Immature natural killer cell (primary cell): ENCODE measurements around the gene KCNK6. TPM values are rescaled to one million over a fixed set of nuclear protein-coding genes. Genes with fewer than 3 reads are reported as not detected.

Source experiments
- DNase-seq, 3 donors: peaks; one replicate each; pipeline ENCODE4 v3.0.0; 2022; ENCODE audit warnings: mixed read lengths in 1 of 3
- H3K27ac Mint-ChIP-seq, 6 donors: one replicate each; pipeline ENCODE4 v1.8.0; 2020; ENCODE audit warnings: mixed read lengths in 6 of 6, mild to moderate bottlenecking in 5 of 6, inconsistent platforms in 4 of 6, moderate library complexity in 3 of 6
- H3K27me3 Mint-ChIP-seq, 3 donors: one replicate each; pipeline ENCODE4 v1.8.0; 2020 to 2021; ENCODE audit warnings: low read depth in 3 of 3, mild to moderate bottlenecking in 3 of 3, mixed read lengths in 3 of 3, moderate library complexity in 3 of 3, inconsistent platforms in 1 of 3
- H3K36me3 Mint-ChIP-seq, 3 donors: one replicate each; pipeline ENCODE4 v1.8.0; 2020; ENCODE audit warnings: mixed read lengths in 3 of 3, inconsistent platforms in 2 of 3, mild to moderate bottlenecking in 2 of 3
- H3K4me1 Mint-ChIP-seq, 2 donors: one replicate each; pipeline ENCODE4 v1.8.0; 2020; ENCODE audit warnings: inconsistent platforms in 2 of 2, mild to moderate bottlenecking in 2 of 2, mixed read lengths in 2 of 2, moderate library complexity in 1 of 2
- H3K4me3 Mint-ChIP-seq, 5 donors: one replicate each; pipeline ENCODE4 v1.8.0; 2020; ENCODE audit warnings: mild to moderate bottlenecking in 5 of 5, mixed read lengths in 5 of 5, inconsistent platforms in 3 of 5, moderate library complexity in 3 of 5
- H3K9me3 Mint-ChIP-seq, 6 donors: one replicate each; pipeline ENCODE4 v1.8.0; 2020; ENCODE audit warnings: mild to moderate bottlenecking in 6 of 6, mixed read lengths in 6 of 6, inconsistent platforms in 4 of 6, moderate library complexity in 3 of 6
- polyA plus RNA-seq, 3 donors: library from polyadenylated mRNA; unstranded; fragments of 300-500 nt; fragmentation: Illumina TruSeq; gene quantifications; one replicate each; pipeline ENCODE4 v1.2.3, GENCODE V29; 2021

KCNK6 gene
- polyA plus RNA-seq, 3 donors from 2014 or later, result 0.93 to 1.2 (median 1.0) TPM

GRCh38 chr19:38307076-38307475 is 12.6 kb upstream of the KCNK6 start:
- H3K4me1 Mint-ChIP-seq, result peaks cover 0 to 4% of the 10 kb centered on the region in 2 donors
- peaks cover 0 to 1% (median 0%) of the 10 kb centered on the region in 3 donors for H3K27me3 Mint-ChIP-seq
- peaks cover 2 to 4% (median 4%) of the 10 kb centered on the region in 3 donors for H3K36me3 Mint-ChIP-seq
- no peak overlapping the region for H3K27ac Mint-ChIP-seq
- no peak for DNase-seq
- no peak overlapping the region for H3K4me3 Mint-ChIP-seq
- no peaks in the 10 kb centered on the region for H3K9me3 Mint-ChIP-seq

- peaks cover 2 to 4% (median 4%) of the 10 kb centered on the region in 3 donors for H3K36me3 Mint-ChIP-seq
- no peak overlapping the region for H3K4me3 Mint-ChIP-seq
- peaks cover 0 to 1% (median 0%) of the 10 kb centered on the region in 3 donors for H3K27me3 Mint-ChIP-seq
- no peaks in the 10 kb centered on the region for H3K9me3 Mint-ChIP-seq
- DNase-seq, result no peak
- peaks cover 0 to 5% of the 10 kb centered on the region in 2 donors for H3K4me1 Mint-ChIP-seq
- no peak overlapping the region for H3K27ac Mint-ChIP-seq
Measured at GRCh38 chr19:38307597-38307996, 12.0 kb upstream of the KCNK6 start.

- H3K9me3 Mint-ChIP-seq, result no peaks in the 10 kb centered on the region
- H3K4me3 Mint-ChIP-seq, result no peak overlapping the region
- peaks cover 2 to 4% (median 4%) of the 10 kb centered on the region in 3 donors for H3K36me3 Mint-ChIP-seq
- no peak overlapping the region for H3K27ac Mint-ChIP-seq
- H3K4me1 Mint-ChIP-seq, result peaks cover 0 to 6% of the 10 kb centered on the region in 2 donors
- H3K27me3 Mint-ChIP-seq, result no peaks in the 10 kb centered on the region
- DNase-seq, result no peak
Measured at GRCh38 chr19:38308006-38308766, 11.5 kb upstream of the KCNK6 start.

GRCh38 chr19:38308926-38309614 is 10.6 kb upstream of the KCNK6 start:
- Mint-ChIP-seq H3K27ac (no peak overlapping the region), H3K27me3 (no peaks in the 10 kb centered on the region)

GRCh38 chr19:38309615-38310278 is 9.9 kb upstream of the KCNK6 start:
- no peak for DNase-seq
- Mint-ChIP-seq H3K36me3 (peaks cover 2 to 4% (median 4%) of the 10 kb centered on the region in 3 donors), H3K4me3 (no peak overlapping the region), H3K27me3 (no peaks in the 10 kb centered on the region), H3K4me1 (peaks cover 2 to 7% of the 10 kb centered on the region in 2 donors), H3K27ac (no peak overlapping the region), H3K9me3 (no peaks in the 10 kb centered on the region)

More at GRCh38 chr19:38308926-38309614, 10.6 kb upstream of the KCNK6 start:
- Mint-ChIP-seq H3K4me3 (no peak overlapping the region), H3K9me3 (no peaks in the 10 kb centered on the region), H3K4me1 (peaks cover 2 to 7% of the 10 kb centered on the region in 2 donors), H3K36me3 (peaks cover 2 to 4% (median 4%) of the 10 kb centered on the region in 3 donors)
- DNase-seq, result no peak

GRCh38 chr19:38310279-38310670 is 9.4 kb upstream of the KCNK6 start:
- Mint-ChIP-seq H3K27me3 (no peaks in the 10 kb centered on the region), H3K4me3 (no peak overlapping the region), H3K27ac (no peak overlapping the region), H3K9me3 (no peaks in the 10 kb centered on the region), H3K36me3 (peaks cover 2 to 4% (median 4%) of the 10 kb centered on the region in 3 donors), H3K4me1 (peaks cover 4 to 11% of the 10 kb centered on the region in 2 donors)
- no peak for DNase-seq

- Mint-ChIP-seq H3K27ac (no peak overlapping the region), H3K4me1 (peaks cover 6 to 13% of the 10 kb centered on the region in 2 donors), H3K9me3 (no peaks in the 10 kb centered on the region), H3K27me3 (peaks cover 0 to 2% (median 0%) of the 10 kb centered on the region in 3 donors), H3K4me3 (no peak overlapping the region), H3K36me3 (peaks cover 2 to 4% (median 4%) of the 10 kb centered on the region in 3 donors)
- no peak for DNase-seq
Measured at GRCh38 chr19:38310986-38311385, 8.7 kb upstream of the KCNK6 start.

- Mint-ChIP-seq H3K27ac (peak within 1 kb of the TSS; percentile 80 to 96 (median 94)), H3K9me3 (no peaks in the 10 kb centered on the region), H3K4me3 (peak within 1 kb of the TSS; percentile 83 to 94 (median 89)), H3K27me3 (peaks cover 2 to 8% (median 6%) of the 10 kb centered on the region in 3 donors), H3K36me3 (no peaks in the 10 kb centered on the region), H3K4me1 (peaks cover 39 to 43% of the 10 kb centered on the region in 2 donors)
- peak; percentile 95 to 96 (median 96) for DNase-seq
Measured at GRCh38 chr19:38315657-38316476, 3.8 kb upstream of the KCNK6 start, which contains the start of gene YIF1B. Gene YIF1B, minus strand, starts transcription at chr19:38315947. Its CDS starts 30 bp downstream, at chr19:38315917.

GRCh38 chr19:38316477-38317067 is 3.1 kb upstream of the KCNK6 start:
- H3K9me3 Mint-ChIP-seq, result no peaks in the 10 kb centered on the region
- H3K4me1 Mint-ChIP-seq, result peaks cover 43% of the 10 kb centered on the region in 2 donors

GRCh38 chr19:38317104-38317612 is 2.5 kb upstream of the KCNK6 start:
- Mint-ChIP-seq H3K4me1 (peaks cover 43% of the 10 kb centered on the region in 2 donors), H3K36me3 (no peaks in the 10 kb centered on the region), H3K9me3 (no peaks in the 10 kb centered on the region), H3K27ac (peak overlapping the region; percentile 80 to 96 (median 94)), H3K27me3 (peaks cover 4 to 10% (median 6%) of the 10 kb centered on the region in 3 donors), H3K4me3 (peak overlapping the region; percentile 83 to 94 (median 89))
- DNase-seq, result peak; percentile 10 to 24 (median 22)

More at GRCh38 chr19:38316477-38317067, 3.1 kb upstream of the KCNK6 start:
- H3K27ac Mint-ChIP-seq, result peak overlapping the region; percentile 80 to 96 (median 94)
- peaks cover 2 to 8% (median 6%) of the 10 kb centered on the region in 3 donors for H3K27me3 Mint-ChIP-seq
- H3K4me3 Mint-ChIP-seq, result peak overlapping the region; percentile 83 to 94 (median 89)
- H3K36me3 Mint-ChIP-seq, result no peaks in the 10 kb centered on the region
- DNase-seq, result no peak

GRCh38 chr19:38318660-38319059 is 985 bp upstream of the KCNK6 start:
- Mint-ChIP-seq H3K4me1 (peaks cover 39 to 41% of the 10 kb centered on the region in 2 donors), H3K27ac (peak overlapping the region in 2 of 6 donors; percentile 21 to 49), H3K4me3 (peak overlapping the region; percentile 26 to 76 (median 69)), H3K9me3 (no peaks in the 10 kb centered on the region), H3K36me3 (no peaks in the 10 kb centered on the region), H3K27me3 (peaks cover 4 to 10% (median 6%) of the 10 kb centered on the region in 3 donors)
- no peak for DNase-seq

- H3K9me3 Mint-ChIP-seq, result no peaks in the 10 kb centered on the region
- H3K4me1 Mint-ChIP-seq, result peaks cover 30 to 37% of the 10 kb centered on the region in 2 donors
- peaks cover 2 to 10% (median 6%) of the 10 kb centered on the region in 3 donors for H3K27me3 Mint-ChIP-seq
- DNase-seq, result no peak
- peak overlapping the region in 4 of 6 donors; percentile 16 to 55 (median 45) for H3K27ac Mint-ChIP-seq
- peak overlapping the region; percentile 74 to 80 (median 76) for H3K4me3 Mint-ChIP-seq
- peaks cover 0 to 4% (median 4%) of the 10 kb centered on the region in 3 donors for H3K36me3 Mint-ChIP-seq
Measured at GRCh38 chr19:38320969-38321339, 1.3 kb downstream of the KCNK6 start.
